Fibroblast of lung (primary cell): ENCODE results near the gene PRCP. TPM values are rescaled to one million over a fixed set of nuclear protein-coding genes. Genes with fewer than 3 reads are reported as not detected.

Source experiments
- DNase-seq, 2 donors: peaks; one replicate each; pipeline versions ENCODE4 v3.0.0 to v3.0.0-alpha.2; 2010; ENCODE audit warnings: low read depth in 2 of 2
- H2AFZ ChIP-seq: 2 replicates; pipeline ENCODE4 v1.5.1; 2012; ENCODE audit warnings: low read length, control low read depth, inconsistent platforms
- H3K27ac ChIP-seq: 2 replicates; pipeline ENCODE4 v1.5.1; 2011; ENCODE audit warnings: low read length, control low read depth; ENCODE audit not compliant: insufficient read depth
- H3K27me3 ChIP-seq: 2 replicates; pipeline ENCODE4 v1.5.1; 2011; ENCODE audit warnings: mild to moderate bottlenecking, low read length; ENCODE audit not compliant: control insufficient read depth, insufficient read depth
- H3K36me3 ChIP-seq: 2 replicates; pipeline ENCODE4 v1.5.1; 2011; ENCODE audit warnings: low read length; ENCODE audit not compliant: control insufficient read depth, insufficient read depth
- H3K4me1 ChIP-seq: 2 replicates; pipeline ENCODE4 v1.5.1; 2011; ENCODE audit warnings: low read length; ENCODE audit not compliant: control insufficient read depth, insufficient read depth; ENCODE audit errors: extremely low read depth
- H3K4me2 ChIP-seq: 2 replicates; pipeline ENCODE4 v1.5.1; 2011; ENCODE audit warnings: low read length, control low read depth; ENCODE audit not compliant: insufficient read depth; ENCODE audit errors: extremely low read depth
- H3K4me3 ChIP-seq, 4 experiments: fragments of 200-600 bp in 1 of 4; sonication (generic) in 1 of 4; replicated peaks in 1 of 4; 2 replicates each; pipeline ENCODE4 v1.5.1; 2011 to 2016; ENCODE audit warnings: low read length in 4 of 4, low read depth in 3 of 4, mild to moderate bottlenecking in 3 of 4, control low read depth in 2 of 4, inconsistent platforms in 1 of 4, mixed read lengths in 1 of 4; ENCODE audit not compliant: insufficient read depth in 1 of 4; ENCODE audit errors: control extremely low read depth in 1 of 4
- H3K79me2 ChIP-seq: 2 replicates; pipeline ENCODE4 v1.5.1; 2012; ENCODE audit warnings: mild to moderate bottlenecking, low read length, inconsistent platforms; ENCODE audit not compliant: control insufficient read depth, insufficient read depth
- H3K9ac ChIP-seq: 2 replicates; pipeline ENCODE4 v1.5.1; 2011; ENCODE audit warnings: mild to moderate bottlenecking, low read length, control low read depth; ENCODE audit not compliant: insufficient read depth
- H3K9me3 ChIP-seq: 2 replicates; pipeline ENCODE4 v1.5.1; 2012; ENCODE audit warnings: low read depth, low read length; ENCODE audit not compliant: control insufficient read depth, insufficient read depth
- H4K20me1 ChIP-seq: 2 replicates; pipeline ENCODE4 v1.5.1; 2011; ENCODE audit warnings: low read length; ENCODE audit not compliant: control insufficient read depth, insufficient read depth; ENCODE audit errors: extremely low read depth
- CTCF ChIP-seq, 2 donors: IDR thresholded peaks in 1 of 2; conservative IDR thresholded peaks in 1 of 2; 1 replicate in 1 of 2; 2 replicates in 1 of 2; pipeline ENCODE4 v1.5.1; 2011 to 2012; ENCODE audit warnings: low read length in 2 of 2, control low read depth in 1 of 2, inconsistent platforms in 1 of 2, low read depth in 1 of 2, mild to moderate bottlenecking in 1 of 2
- EZH2 ChIP-seq: IDR thresholded peaks from 2 replicates; pipeline ENCODE4 v1.5.1; 2012; ENCODE audit warnings: low read length, control low read depth, mild to moderate bottlenecking; ENCODE audit errors: missing control alignments
- polyA plus RNA-seq, 2 donors: library from polyadenylated mRNA; depleted of rRNA in 1 of 2; stranded (reverse) in 1 of 2; unstranded in 1 of 2; fragments of >200 nt; gene quantifications; 2 replicates each; pipeline ENCODE4 v1.2.1, GENCODE V29; 2011 to 2012; ENCODE audit warnings: missing spikeins in 1 of 2
- total RNA-seq: library from RNA; depleted of rRNA; stranded (reverse); fragments of >200 nt; gene quantifications from 2 replicates; pipeline ENCODE4 v1.2.1, GENCODE V29; 2014

The PRCP gene
- total and polyA plus RNA-seq, 2 donors (not counting 1 experiment from before 2014, with no cell fraction given), result 107 to 167 TPM

- H2AFZ ChIP-seq, result no peak overlapping the region
- H3K79me2 ChIP-seq, result no peaks in the 10 kb centered on the region
- H3K4me2 ChIP-seq, result no peak overlapping the region
- H4K20me1 ChIP-seq, result no peaks in the 10 kb centered on the region
- H3K4me3 ChIP-seq, result no peak overlapping the region
- no peaks in the 10 kb centered on the region for H3K36me3 ChIP-seq
- H3K9ac ChIP-seq, result no peak overlapping the region
- peaks cover 2% of the 10 kb centered on the region for H3K27me3 ChIP-seq
- H3K9me3 ChIP-seq, result no peaks in the 10 kb centered on the region
- no peak overlapping the region for H3K27ac ChIP-seq
- no peak for DNase-seq
- no peaks in the 10 kb centered on the region for H3K4me1 ChIP-seq
- no peak for TF ChIP-seq EZH2
- no peak for TF ChIP-seq CTCF (conservative IDR thresholded peaks at IDR 0.05 in 1 of 2, IDR thresholded peaks at IDR 0.05 in 1 of 2; ENCODE audit: low read depth in 1 of 2, low read length in 2 of 2)
Observed at GRCh38 chr11:82792319-82792718, 107.9 kb downstream of the PRCP start.

GRCh38 chr11:82791779-82792178 lies 108.5 kb downstream of the PRCP start:
- Histone ChIP-seq H3K4me1 (no peaks in the 10 kb centered on the region), H2AFZ (no peak overlapping the region), H3K27ac (no peak overlapping the region), H3K9me3 (no peaks in the 10 kb centered on the region), H3K4me2 (no peak overlapping the region), H4K20me1 (no peaks in the 10 kb centered on the region), H3K79me2 (no peaks in the 10 kb centered on the region), H3K36me3 (no peaks in the 10 kb centered on the region), H3K4me3 (no peak overlapping the region), H3K9ac (no peak overlapping the region), H3K27me3 (peaks cover 2% of the 10 kb centered on the region)
- TF ChIP-seq EZH2 (no peak), CTCF (conservative IDR thresholded peaks at IDR 0.05 in 1 of 2, IDR thresholded peaks at IDR 0.05 in 1 of 2; ENCODE audit: low read depth in 1 of 2, low read length in 2 of 2) (no peak)
- DNase-seq, result no peak

- no peak overlapping the region for H2AFZ ChIP-seq
- H3K36me3 ChIP-seq, result no peaks in the 10 kb centered on the region
- no peaks in the 10 kb centered on the region for H3K4me1 ChIP-seq
- H3K9me3 ChIP-seq, result no peaks in the 10 kb centered on the region
- DNase-seq, result peak; percentile 1 to 60
- no peak overlapping the region for H3K9ac ChIP-seq
- H3K79me2 ChIP-seq, result no peaks in the 10 kb centered on the region
- H4K20me1 ChIP-seq, result no peaks in the 10 kb centered on the region
- no peak overlapping the region for H3K4me3 ChIP-seq
- no peak overlapping the region for H3K27ac ChIP-seq
- no peak for TF ChIP-seq EZH2
- TF ChIP-seq CTCF (conservative IDR thresholded peaks at IDR 0.05 in 1 of 2, IDR thresholded peaks at IDR 0.05 in 1 of 2; ENCODE audit: low read depth in 1 of 2, low read length in 2 of 2), result no peak
- peaks cover 2% of the 10 kb centered on the region for H3K27me3 ChIP-seq
- no peak overlapping the region for H3K4me2 ChIP-seq
Observed at GRCh38 chr11:82790723-82791484, 109.3 kb downstream of the PRCP start.
